Karpas-422 (cell line): ENCODE results near the gene MED13L. TPM values are rescaled to one million over a fixed set of nuclear protein-coding genes. Genes with fewer than 3 reads are reported as not detected.

Source experiments
- DNase-seq: peaks from one replicate; pipeline ENCODE4 v3.0.0-alpha.2; 2015
- H2AFZ ChIP-seq: fragments of 200-600 bp; sonication (generic); 2 replicates; pipeline ENCODE4 v1.6.1; 2014; ENCODE audit warnings: antibody characterized with exemption, low read length, mixed read lengths
- H3K27ac ChIP-seq: fragments of 200-600 bp; sonication (generic); 2 replicates; pipeline ENCODE4 v1.5.1; 2014; ENCODE audit warnings: mild to moderate bottlenecking, low read length, moderate library complexity
- H3K27me3 ChIP-seq: fragments of 200-600 bp; sonication (generic); 2 replicates; pipeline ENCODE4 v1.6.1; 2014; ENCODE audit warnings: low read length, mixed read lengths
- H3K36me3 ChIP-seq: fragments of 200-600 bp; sonication (generic); 2 replicates; pipeline ENCODE4 v1.6.1; 2014; ENCODE audit warnings: low read length, mixed read lengths; ENCODE audit not compliant: insufficient read depth
- H3K4me1 ChIP-seq: fragments of 200-600 bp; sonication (generic); 2 replicates; pipeline ENCODE4 v1.6.1; 2014; ENCODE audit warnings: mild to moderate bottlenecking, low read length, mixed read lengths
- H3K4me2 ChIP-seq: fragments of 200-600 bp; sonication (generic); 2 replicates; pipeline ENCODE4 v1.6.1; 2014; ENCODE audit warnings: low read length, low read depth, mild to moderate bottlenecking; ENCODE audit not compliant: poor library complexity, severe bottlenecking
- H3K4me3 ChIP-seq: fragments of 200-600 bp; sonication (generic); 2 replicates; pipeline ENCODE4 v1.5.1; 2014; ENCODE audit warnings: mild to moderate bottlenecking, antibody characterized with exemption, low read length, mixed read lengths
- H3K79me2 ChIP-seq: fragments of 200-600 bp; sonication (generic); 2 replicates; pipeline ENCODE4 v1.6.1; 2014; ENCODE audit warnings: mild to moderate bottlenecking, low read length, mixed read lengths
- H3K9ac ChIP-seq: fragments of 200-600 bp; sonication (generic); 2 replicates; pipeline ENCODE4 v1.6.0; 2014; ENCODE audit warnings: low read length
- H3K9me2 ChIP-seq: fragments of 200-600 bp; sonication (generic), shearing (Covaris generic); replicated peaks from 2 replicates; pipeline ENCODE4 v1.6.0; 2014; ENCODE audit warnings: mild to moderate bottlenecking, low read length, moderate library complexity; ENCODE audit not compliant: insufficient read depth
- H3K9me3 ChIP-seq: fragments of 300-700, 200-600 bp; sonication (generic); 2 replicates; pipeline ENCODE4 v1.6.1; 2014; ENCODE audit warnings: low read length, mixed read lengths
- H4K20me1 ChIP-seq: fragments of 200-600 bp; sonication (generic); 2 replicates; pipeline ENCODE4 v1.6.1; 2014; ENCODE audit warnings: mild to moderate bottlenecking, antibody characterized with exemption, low read length, low read depth; ENCODE audit not compliant: insufficient read depth
- total RNA-seq: library from RNA; depleted of rRNA; stranded (reverse); fragments of >200 nt; shearing (Covaris generic); gene quantifications from 2 replicates; pipeline ENCODE4 v1.2.3, GENCODE V29; 2014; ENCODE audit warnings: low replicate concordance

MED13L gene
- total RNA-seq, 1 experiment from 2014 or later = 37.5 TPM

DNA sequence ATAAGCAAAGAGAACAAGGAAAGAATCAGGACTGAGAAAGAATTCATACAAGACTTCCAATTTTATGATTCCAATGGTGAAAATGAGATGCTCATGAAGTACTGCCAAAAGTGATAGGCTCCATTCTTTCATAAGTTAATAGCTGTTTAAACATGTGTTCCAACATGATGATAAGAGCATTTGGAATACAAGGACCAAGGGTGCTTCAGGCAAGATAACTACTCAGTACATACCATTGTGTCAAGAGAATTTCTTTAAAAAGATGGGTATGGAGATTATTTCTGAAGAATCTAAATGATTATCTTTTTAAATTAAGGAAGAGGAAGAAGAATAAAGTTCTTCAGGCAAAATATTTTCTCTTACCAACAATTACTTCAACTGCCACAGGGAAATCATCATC, 258.1 kb downstream of the MED13L start:
- no peak overlapping the region for H3K27ac ChIP-seq
- H3K9me3 ChIP-seq = no peaks in the 10 kb centered on the region
- H4K20me1 ChIP-seq = no peaks in the 10 kb centered on the region
- no peak overlapping the region for H2AFZ ChIP-seq
- no peaks in the 10 kb centered on the region for H3K4me1 ChIP-seq
- no peak for DNase-seq
- no peaks in the 10 kb centered on the region for H3K9me2 ChIP-seq
- H3K36me3 ChIP-seq = no peaks in the 10 kb centered on the region
- no peak overlapping the region for H3K9ac ChIP-seq
- no peaks in the 10 kb centered on the region for H3K79me2 ChIP-seq
- H3K4me2 ChIP-seq = no peak overlapping the region
- no peak overlapping the region for H3K4me3 ChIP-seq
- no peaks in the 10 kb centered on the region for H3K27me3 ChIP-seq

DNA sequence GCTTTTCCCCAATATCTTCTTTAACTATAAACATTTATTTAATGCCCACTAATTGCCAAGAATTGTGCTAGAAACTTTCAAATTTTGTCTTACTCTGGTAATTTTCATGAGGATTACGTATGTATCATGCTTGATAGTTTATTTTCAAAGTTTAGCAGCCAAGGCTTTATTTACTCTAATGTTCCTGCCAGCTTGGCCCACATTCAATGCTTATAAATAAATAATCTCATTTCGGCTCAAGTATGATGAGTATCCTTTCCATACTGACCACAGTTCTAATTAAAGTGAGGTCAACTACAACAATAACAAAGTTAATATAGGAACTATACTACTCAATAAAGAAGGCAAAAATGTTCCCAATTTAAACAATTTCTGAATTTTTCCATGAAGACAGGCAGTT, 259.2 kb downstream of the MED13L start:
- H3K9me3 ChIP-seq = no peaks in the 10 kb centered on the region
- no peaks in the 10 kb centered on the region for H3K79me2 ChIP-seq
- no peak overlapping the region for H3K4me3 ChIP-seq
- no peaks in the 10 kb centered on the region for H4K20me1 ChIP-seq
- H3K36me3 ChIP-seq = no peaks in the 10 kb centered on the region
- H3K27ac ChIP-seq = no peak overlapping the region
- H3K27me3 ChIP-seq = no peaks in the 10 kb centered on the region
- no peak overlapping the region for H3K9ac ChIP-seq
- no peaks in the 10 kb centered on the region for H3K9me2 ChIP-seq
- no peak overlapping the region for H3K4me2 ChIP-seq
- H3K4me1 ChIP-seq = no peaks in the 10 kb centered on the region
- DNase-seq = no peak
- no peak overlapping the region for H2AFZ ChIP-seq

DNA sequence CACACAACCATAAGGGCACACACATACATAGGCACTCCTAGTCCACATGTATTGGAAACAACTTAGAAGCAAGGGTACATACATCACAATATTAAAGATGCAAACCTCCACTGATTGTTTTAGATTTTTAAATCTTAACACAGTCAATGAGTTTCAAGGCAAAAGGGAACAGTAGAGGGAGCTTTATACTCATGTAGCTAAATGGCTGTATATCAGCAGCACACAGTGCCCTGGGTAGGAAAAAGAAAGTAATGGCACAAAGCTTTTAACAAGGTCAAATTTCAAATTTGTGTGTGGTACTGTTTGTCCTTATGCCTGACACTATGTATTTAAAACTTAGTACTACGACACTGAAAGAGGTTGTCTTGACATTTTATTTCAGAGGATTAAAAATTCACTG, 262.0 kb downstream of the MED13L start:
- H3K4me1 ChIP-seq = no peaks in the 10 kb centered on the region
- no peak overlapping the region for H3K9ac ChIP-seq
- no peak overlapping the region for H3K4me2 ChIP-seq
- H3K9me2 ChIP-seq = no peaks in the 10 kb centered on the region
- no peak overlapping the region for H2AFZ ChIP-seq
- peak; percentile 58 for DNase-seq
- H3K27me3 ChIP-seq = no peaks in the 10 kb centered on the region
- H3K4me3 ChIP-seq = no peak overlapping the region
- H3K36me3 ChIP-seq = no peaks in the 10 kb centered on the region
- no peaks in the 10 kb centered on the region for H4K20me1 ChIP-seq
- no peaks in the 10 kb centered on the region for H3K9me3 ChIP-seq
- no peaks in the 10 kb centered on the region for H3K79me2 ChIP-seq
- no peak overlapping the region for H3K27ac ChIP-seq

DNA sequence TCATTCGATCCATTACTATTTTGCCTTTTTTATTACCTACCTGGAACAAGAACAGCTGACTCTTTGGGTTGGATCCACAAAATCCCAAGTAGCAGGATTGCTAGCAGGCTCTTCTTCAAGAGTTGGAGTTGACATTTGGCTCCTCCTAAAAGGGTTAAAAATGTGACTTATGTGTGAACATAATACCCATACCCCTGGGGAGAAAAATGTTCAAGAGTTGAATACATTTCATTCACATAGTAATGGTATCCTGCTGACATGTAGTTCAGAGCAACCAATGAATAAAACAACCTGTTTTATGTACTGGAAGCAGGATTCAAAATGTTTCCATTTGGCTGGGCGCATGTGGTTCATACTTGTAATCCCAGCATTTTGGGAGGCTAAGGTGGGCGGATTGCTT, 264.7 kb downstream of the MED13L start:
- Histone ChIP-seq H3K9ac (no peak overlapping the region), H4K20me1 (no peaks in the 10 kb centered on the region), H3K9me3 (no peaks in the 10 kb centered on the region), H2AFZ (no peak overlapping the region), H3K9me2 (no peaks in the 10 kb centered on the region), H3K4me1 (no peaks in the 10 kb centered on the region), H3K27ac (no peak overlapping the region), H3K79me2 (no peaks in the 10 kb centered on the region), H3K4me3 (no peak overlapping the region), H3K4me2 (no peak overlapping the region), H3K36me3 (no peaks in the 10 kb centered on the region), H3K27me3 (no peaks in the 10 kb centered on the region)
- DNase-seq = no peak

DNA sequence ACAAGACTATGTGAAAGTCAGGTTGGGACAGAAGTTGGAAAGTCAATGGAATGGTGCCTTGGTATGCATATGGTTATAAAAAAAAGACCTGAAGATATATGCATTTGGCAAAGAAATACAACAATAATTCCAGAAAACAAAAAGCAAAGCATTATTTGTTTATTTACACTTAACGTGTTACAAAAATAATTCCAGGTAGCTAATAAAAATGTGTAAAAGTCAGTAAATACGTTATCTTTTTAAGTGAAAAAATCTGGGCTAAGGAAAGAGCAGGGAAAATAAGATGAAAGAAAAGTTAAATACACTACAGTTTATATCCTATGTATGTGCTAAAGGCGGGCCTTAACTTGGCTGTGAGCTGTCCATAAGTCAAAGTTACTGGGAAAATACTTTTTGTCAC, 266.3 kb downstream of the MED13L start:
- no peaks in the 10 kb centered on the region for H4K20me1 ChIP-seq
- H3K79me2 ChIP-seq = no peaks in the 10 kb centered on the region
- H3K4me1 ChIP-seq = no peaks in the 10 kb centered on the region
- H3K4me3 ChIP-seq = no peak overlapping the region
- H3K9ac ChIP-seq = no peak overlapping the region
- H3K9me3 ChIP-seq = no peaks in the 10 kb centered on the region
- H3K9me2 ChIP-seq = no peaks in the 10 kb centered on the region
- no peak overlapping the region for H3K27ac ChIP-seq
- H3K4me2 ChIP-seq = no peak overlapping the region
- DNase-seq = no peak
- H3K27me3 ChIP-seq = no peaks in the 10 kb centered on the region
- no peak overlapping the region for H2AFZ ChIP-seq
- H3K36me3 ChIP-seq = no peaks in the 10 kb centered on the region

DNA sequence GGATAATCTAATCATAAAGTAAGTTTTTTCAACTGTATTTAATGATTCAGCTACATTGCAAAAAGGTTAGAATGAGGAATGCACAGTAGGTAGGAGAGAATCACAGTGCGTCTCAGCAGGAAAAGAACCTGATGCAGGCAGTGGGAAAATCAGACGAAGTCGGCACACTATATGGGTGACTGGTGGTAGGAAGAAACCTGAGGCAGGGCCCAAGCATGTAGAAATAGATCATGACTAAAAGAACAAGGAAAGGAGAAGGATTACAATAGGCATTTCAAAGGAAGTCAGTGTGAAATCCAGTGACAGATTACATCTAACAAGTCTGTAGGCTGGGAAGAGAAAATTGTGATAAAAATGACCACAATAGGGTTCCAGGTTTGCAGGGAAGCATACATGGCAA, 267.0 kb downstream of the MED13L start:
- no peak overlapping the region for H3K4me2 ChIP-seq
- no peak overlapping the region for H3K4me3 ChIP-seq
- H3K9ac ChIP-seq = no peak overlapping the region
- no peaks in the 10 kb centered on the region for H3K79me2 ChIP-seq
- no peaks in the 10 kb centered on the region for H4K20me1 ChIP-seq
- H2AFZ ChIP-seq = no peak overlapping the region
- H3K4me1 ChIP-seq = no peaks in the 10 kb centered on the region
- H3K9me2 ChIP-seq = no peaks in the 10 kb centered on the region
- no peaks in the 10 kb centered on the region for H3K27me3 ChIP-seq
- DNase-seq = no peak
- H3K9me3 ChIP-seq = no peaks in the 10 kb centered on the region
- no peaks in the 10 kb centered on the region for H3K36me3 ChIP-seq
- H3K27ac ChIP-seq = no peak overlapping the region

DNA sequence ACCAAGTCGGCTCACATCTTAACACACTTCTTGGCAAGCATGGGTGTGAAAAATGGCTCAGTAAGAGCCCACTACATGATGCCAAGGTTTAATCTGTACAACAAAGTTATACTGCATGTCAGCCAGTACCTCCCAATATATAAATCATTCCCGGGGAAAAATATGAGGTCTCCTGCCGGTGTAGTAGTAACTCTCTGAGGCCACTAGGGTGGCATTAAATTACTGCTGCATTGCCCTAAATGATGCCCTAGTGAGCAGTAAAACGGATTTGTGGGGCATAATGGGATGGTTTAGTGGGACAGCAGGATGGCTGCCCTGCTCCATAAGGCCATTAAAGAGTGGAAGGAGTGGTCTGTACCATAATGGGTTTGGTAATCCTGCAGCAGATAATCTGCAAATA, 267.7 kb downstream of the MED13L start:
- DNase-seq = no peak
- Histone ChIP-seq H3K9ac (no peak overlapping the region), H3K27me3 (no peaks in the 10 kb centered on the region), H3K4me3 (no peak overlapping the region), H2AFZ (no peak overlapping the region), H3K4me2 (no peak overlapping the region), H3K79me2 (no peaks in the 10 kb centered on the region), H3K9me2 (no peaks in the 10 kb centered on the region), H3K36me3 (no peaks in the 10 kb centered on the region), H3K27ac (no peak overlapping the region), H4K20me1 (no peaks in the 10 kb centered on the region), H3K9me3 (no peaks in the 10 kb centered on the region), H3K4me1 (no peaks in the 10 kb centered on the region)

DNA sequence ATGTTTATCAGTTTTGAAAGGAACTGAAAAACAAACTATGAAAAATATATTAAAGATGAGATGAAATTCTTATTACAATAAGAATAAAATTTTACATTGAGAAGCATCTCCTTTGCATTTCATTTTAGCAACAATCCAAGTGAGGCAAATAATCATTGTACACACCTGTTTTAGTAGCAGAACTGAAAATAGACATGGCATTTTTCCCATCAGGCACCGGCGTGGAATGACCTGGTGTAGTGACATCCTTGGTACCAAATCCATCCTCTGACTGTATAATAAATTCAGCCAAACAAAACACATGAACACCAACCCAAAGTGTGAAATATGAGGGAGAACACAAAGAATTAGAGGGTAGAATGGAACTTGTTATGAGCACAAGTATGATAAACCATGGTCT, 271.4 kb downstream of the MED13L start:
- Histone ChIP-seq H3K79me2 (no peaks in the 10 kb centered on the region), H4K20me1 (no peaks in the 10 kb centered on the region)

DNA sequence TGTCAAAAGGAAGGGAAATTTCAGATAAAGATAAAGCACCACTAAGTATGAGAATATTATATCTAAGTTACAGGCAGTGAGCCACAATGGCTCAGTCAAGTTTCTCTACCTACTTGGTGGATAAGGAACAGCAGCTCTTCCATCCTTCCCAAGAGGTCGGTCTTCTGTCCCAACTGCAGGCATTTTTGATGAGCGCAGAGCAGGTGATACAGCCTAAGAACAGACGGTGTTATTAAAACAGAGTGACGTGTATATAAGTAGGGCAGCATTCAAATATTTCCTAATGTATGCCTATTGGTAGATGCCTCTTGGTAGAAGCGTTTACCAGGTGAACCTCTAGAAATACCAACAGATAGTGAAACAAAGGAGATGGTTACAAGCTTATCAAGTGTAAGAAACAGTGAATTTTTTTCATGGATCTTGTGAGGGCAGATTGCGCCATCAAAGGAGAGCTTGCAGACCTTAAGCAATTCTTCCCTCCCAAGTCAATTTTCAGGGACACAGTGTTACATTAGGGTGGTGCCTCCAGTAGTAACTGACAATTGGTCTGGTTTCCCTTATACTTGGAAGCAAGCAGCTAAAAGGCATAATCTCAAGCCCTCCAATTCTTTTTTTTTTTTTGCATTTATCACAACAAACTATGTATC, 274.5 kb downstream of the MED13L start:
- no peak overlapping the region for H3K4me3 ChIP-seq
- H3K27ac ChIP-seq = no peak overlapping the region
- peaks cover 5% of the 10 kb centered on the region for H3K4me1 ChIP-seq
- no peaks in the 10 kb centered on the region for H3K79me2 ChIP-seq
- no peaks in the 10 kb centered on the region for H3K27me3 ChIP-seq
- H2AFZ ChIP-seq = no peak overlapping the region
- H4K20me1 ChIP-seq = no peaks in the 10 kb centered on the region
- H3K9ac ChIP-seq = no peak overlapping the region
- no peaks in the 10 kb centered on the region for H3K9me2 ChIP-seq
- H3K9me3 ChIP-seq = no peaks in the 10 kb centered on the region
- H3K4me2 ChIP-seq = no peak overlapping the region
- no peak for DNase-seq
- H3K36me3 ChIP-seq = no peaks in the 10 kb centered on the region

More for the DNA sequence above, 271.4 kb downstream of the MED13L start:
- no peaks in the 10 kb centered on the region for H3K9me2 ChIP-seq
- H3K4me3 ChIP-seq = no peak overlapping the region
- H2AFZ ChIP-seq = no peak overlapping the region
- no peak for DNase-seq
- no peak overlapping the region for H3K9ac ChIP-seq
- H3K9me3 ChIP-seq = no peaks in the 10 kb centered on the region
- no peaks in the 10 kb centered on the region for H3K27me3 ChIP-seq
- H3K4me2 ChIP-seq = no peak overlapping the region
- H3K4me1 ChIP-seq = no peaks in the 10 kb centered on the region
- H3K36me3 ChIP-seq = no peaks in the 10 kb centered on the region
- H3K27ac ChIP-seq = no peak overlapping the region
